IPS-20b (cell line): ENCODE results near the gene MGAT5.

Source experiments
- H3K27ac ChIP-seq: one replicate; pipeline ENCODE4 v1.5.1; 2013; ENCODE audit warnings: low read length
- H3K27me3 ChIP-seq: 2 replicates; pipeline ENCODE4 v1.6.1; 2013; ENCODE audit warnings: mild to moderate bottlenecking, low read length, inconsistent platforms; ENCODE audit not compliant: insufficient read depth
- H3K36me3 ChIP-seq: 2 replicates; pipeline ENCODE4 v1.6.1; 2013; ENCODE audit warnings: low read depth, mild to moderate bottlenecking, inconsistent platforms, low read length, moderate library complexity; ENCODE audit not compliant: insufficient read depth
- H3K4me1 ChIP-seq: 2 replicates; pipeline ENCODE4 v1.6.1; 2013; ENCODE audit warnings: mild to moderate bottlenecking, control low read depth, inconsistent platforms, low read length, moderate library complexity; ENCODE audit not compliant: insufficient read depth
- H3K4me3 ChIP-seq: 2 replicates; pipeline ENCODE4 v1.5.1; 2013; ENCODE audit warnings: mild to moderate bottlenecking, low read length, inconsistent platforms
- H3K9ac ChIP-seq: 2 replicates; pipeline ENCODE4 v1.6.1; 2013; ENCODE audit warnings: low read depth, mild to moderate bottlenecking, inconsistent platforms, low read length, moderate library complexity
- H3K9me3 ChIP-seq: 2 replicates; pipeline ENCODE4 v1.6.1; 2013; ENCODE audit warnings: mild to moderate bottlenecking, low read depth, low read length, inconsistent platforms; ENCODE audit not compliant: insufficient read depth

MGAT5 gene

GRCh38 chr2:134310107-134311079, 56.5 kb downstream of the MGAT5 start:
- Histone ChIP-seq H3K9me3 (no peaks in the 10 kb centered on the region), H3K27me3 (no peaks in the 10 kb centered on the region), H3K9ac (no peak overlapping the region), H3K4me3 (no peak overlapping the region), H3K4me1 (peaks cover 2% of the 10 kb centered on the region; the same call in 1 of the 2 replicates), H3K36me3 (no peaks in the 10 kb centered on the region), H3K27ac (no peak overlapping the region)

- no peak overlapping the region for H3K4me3 ChIP-seq
- no peaks in the 10 kb centered on the region for H3K27me3 ChIP-seq
- 0 out of 2 replicates have a peak, but pooled peaks cover 2% of the 10 kb centered on the region for H3K4me1 ChIP-seq
- no peak overlapping the region for H3K9ac ChIP-seq
- H3K9me3 ChIP-seq: no peaks in the 10 kb centered on the region
- H3K27ac ChIP-seq: no peak overlapping the region
- H3K36me3 ChIP-seq: no peaks in the 10 kb centered on the region
Measured at GRCh38 chr2:134312482-134312881, 58.6 kb downstream of the MGAT5 start.

- no peak overlapping the region for H3K9ac ChIP-seq
- peaks cover 6% of the 10 kb centered on the region; the same call in 1 of the 2 replicates for H3K4me1 ChIP-seq
- no peak overlapping the region for H3K4me3 ChIP-seq
- no peaks in the 10 kb centered on the region for H3K27me3 ChIP-seq
- H3K27ac ChIP-seq: no peak overlapping the region
- H3K9me3 ChIP-seq: no peaks in the 10 kb centered on the region
- no peaks in the 10 kb centered on the region for H3K36me3 ChIP-seq
Measured at GRCh38 chr2:134314202-134314601, 60.3 kb downstream of the MGAT5 start.

- no peak overlapping the region for H3K9ac ChIP-seq
Measured at GRCh38 chr2:134314681-134315368, 61.0 kb downstream of the MGAT5 start.

GRCh38 chr2:134315471-134315870, 61.6 kb downstream of the MGAT5 start:
- no peak overlapping the region for H3K27ac ChIP-seq
- no peaks in the 10 kb centered on the region for H3K9me3 ChIP-seq
- H3K36me3 ChIP-seq: no peaks in the 10 kb centered on the region
- no peaks in the 10 kb centered on the region for H3K27me3 ChIP-seq
- H3K4me1 ChIP-seq: peaks cover 17% of the 10 kb centered on the region
- H3K9ac ChIP-seq: no peak overlapping the region
- H3K4me3 ChIP-seq: no peak overlapping the region

More at GRCh38 chr2:134314681-134315368, 61.0 kb downstream of the MGAT5 start:
- Histone ChIP-seq H3K27me3 (no peaks in the 10 kb centered on the region), H3K9me3 (no peaks in the 10 kb centered on the region), H3K4me1 (peaks cover 13% of the 10 kb centered on the region), H3K4me3 (no peak overlapping the region), H3K27ac (no peak overlapping the region), H3K36me3 (no peaks in the 10 kb centered on the region)

- H3K9ac ChIP-seq: no peak overlapping the region
- H3K4me1 ChIP-seq: peaks cover 15% of the 10 kb centered on the region
- peak overlapping the region; percentile 49; the same call in 1 of the 2 replicates for H3K4me3 ChIP-seq
- no peak overlapping the region for H3K27ac ChIP-seq
- H3K27me3 ChIP-seq: no peaks in the 10 kb centered on the region
- H3K36me3 ChIP-seq: peaks cover 10% of the 10 kb centered on the region; the same call in 1 of the 2 replicates
- H3K9me3 ChIP-seq: no peaks in the 10 kb centered on the region
Measured at GRCh38 chr2:134319596-134320254, 65.9 kb downstream of the MGAT5 start.

GRCh38 chr2:134320930-134321329, 67.1 kb downstream of the MGAT5 start:
- Histone ChIP-seq H3K9me3 (no peaks in the 10 kb centered on the region), H3K9ac (no peak overlapping the region), H3K27ac (no peak overlapping the region), H3K4me1 (peaks cover 15% of the 10 kb centered on the region), H3K4me3 (no peak overlapping the region), H3K27me3 (no peaks in the 10 kb centered on the region), H3K36me3 (peaks cover 10% of the 10 kb centered on the region; the same call in 1 of the 2 replicates)

- no peak overlapping the region for H3K9ac ChIP-seq
- H3K4me3 ChIP-seq: no peak overlapping the region
- H3K9me3 ChIP-seq: no peaks in the 10 kb centered on the region
- no peaks in the 10 kb centered on the region for H3K27me3 ChIP-seq
- H3K4me1 ChIP-seq: peaks cover 15% of the 10 kb centered on the region
- H3K36me3 ChIP-seq: peaks cover 10% of the 10 kb centered on the region; the same call in 1 of the 2 replicates
- H3K27ac ChIP-seq: no peak overlapping the region
Measured at GRCh38 chr2:134323777-134324176, 69.9 kb downstream of the MGAT5 start.

GRCh38 chr2:134324430-134324829, 70.6 kb downstream of the MGAT5 start:
- peaks cover 10% of the 10 kb centered on the region; the same call in 1 of the 2 replicates for H3K36me3 ChIP-seq
- peaks cover 8% of the 10 kb centered on the region for H3K4me1 ChIP-seq
- H3K27ac ChIP-seq: no peak overlapping the region
- H3K9me3 ChIP-seq: no peaks in the 10 kb centered on the region
- H3K4me3 ChIP-seq: no peak overlapping the region
- no peaks in the 10 kb centered on the region for H3K27me3 ChIP-seq
- H3K9ac ChIP-seq: no peak overlapping the region

GRCh38 chr2:134324947-134325346, 71.1 kb downstream of the MGAT5 start:
- H3K36me3 ChIP-seq: peaks cover 10% of the 10 kb centered on the region; the same call in 1 of the 2 replicates
- H3K4me3 ChIP-seq: no peak overlapping the region
- no peaks in the 10 kb centered on the region for H3K27me3 ChIP-seq
- H3K9ac ChIP-seq: no peak overlapping the region
- peaks cover 3% of the 10 kb centered on the region; the same call in 1 of the 2 replicates for H3K4me1 ChIP-seq
- H3K27ac ChIP-seq: no peak overlapping the region
- no peaks in the 10 kb centered on the region for H3K9me3 ChIP-seq

- H3K4me3 ChIP-seq: no peak overlapping the region
- H3K9me3 ChIP-seq: no peaks in the 10 kb centered on the region
- H3K4me1 ChIP-seq: no peaks in the 10 kb centered on the region; the same call in 1 of the 2 replicates
- H3K27me3 ChIP-seq: no peaks in the 10 kb centered on the region
- no peak overlapping the region for H3K9ac ChIP-seq
- H3K36me3 ChIP-seq: peaks cover 10% of the 10 kb centered on the region; the same call in 1 of the 2 replicates
- no peak overlapping the region for H3K27ac ChIP-seq
Measured at GRCh38 chr2:134325696-134326095, 71.8 kb downstream of the MGAT5 start.
